ENCODE measurements around the gene NKTR. TPM values are rescaled to one million over a fixed set of nuclear protein-coding genes. Genes with fewer than 3 reads are reported as not detected.
"Not testable (repeated sequence)": the region's sequence is repeated elsewhere in the genome, so short reads cannot be mapped to it uniquely, and the experiment has no call there.

The NKTR gene
- total RNA-seq, 3 donors from 2014 or later: 61.4 to 75.6 (median 70.5) TPM

GRCh38 chr3:42562047-42562907 lies 38.2 kb upstream of the NKTR start:
- intact Hi-C loops (cut with DNase I, micrococcal nuclease): no loop called here
- no peak overlapping the region for H3K4me3 ChIP-seq
- no peak for TF ChIP-seq CTCF (IDR thresholded peaks at IDR 0.05)
- no peaks in the 10 kb centered on the region for H3K9me3 ChIP-seq
- no peaks in the 10 kb centered on the region for H3K36me3 ChIP-seq (ENCODE audit: low read depth)
- DNase-seq (no peak), ATAC-seq (no peak)
- H3K4me1 ChIP-seq (ENCODE audit: low read depth): no peaks in the 10 kb centered on the region

GRCh38 chr3:42569593-42570142 lies 30.8 kb upstream of the NKTR start:
- H3K4me3 ChIP-seq: no peak overlapping the region
- H3K4me1 ChIP-seq (ENCODE audit: low read depth): no peaks in the 10 kb centered on the region
- intact Hi-C loops (cut with DNase I, micrococcal nuclease): no loop called here
- ATAC-seq (no peak), DNase-seq (no peak)
- no peaks in the 10 kb centered on the region for H3K36me3 ChIP-seq (ENCODE audit: low read depth)
- no peak for TF ChIP-seq CTCF (IDR thresholded peaks at IDR 0.05)
- H3K9me3 ChIP-seq: peaks cover 5% of the 10 kb centered on the region

- H3K36me3 ChIP-seq (ENCODE audit: low read depth): no peaks in the 10 kb centered on the region
- ATAC-seq: peak; percentile 74
- H3K9me3 ChIP-seq: peaks cover 5% of the 10 kb centered on the region
- DNase-seq: peak in 1 of 3 donors; percentile 60
- no peak overlapping the region for H3K4me3 ChIP-seq
- intact Hi-C loops (cut with DNase I, micrococcal nuclease): no loop called here
- TF ChIP-seq CTCF (IDR thresholded peaks at IDR 0.05): no peak
- H3K4me1 ChIP-seq (ENCODE audit: low read depth): no peaks in the 10 kb centered on the region
Measured at GRCh38 chr3:42572278-42572677, 28.2 kb upstream of the NKTR start.

GRCh38 chr3:42575137-42575741 lies 25.2 kb upstream of the NKTR start:
- intact Hi-C loops (cut with DNase I, micrococcal nuclease): no loop called here
- Histone ChIP-seq H3K4me3 (no peak overlapping the region), H3K4me1 (ENCODE audit: low read depth) (no peaks in the 10 kb centered on the region), H3K9me3 (peaks cover 5% of the 10 kb centered on the region), H3K36me3 (ENCODE audit: low read depth) (no peaks in the 10 kb centered on the region)
- no peak for DNase-seq
- no peak for ATAC-seq
- TF ChIP-seq CTCF (IDR thresholded peaks at IDR 0.05): no peak

- no peak for DNase-seq
- Histone ChIP-seq H3K9me3 (peaks cover 5% of the 10 kb centered on the region), H3K4me1 (ENCODE audit: low read depth) (peaks cover 9% of the 10 kb centered on the region), H3K36me3 (ENCODE audit: low read depth) (no peaks in the 10 kb centered on the region), H3K4me3 (no peak overlapping the region)
- ATAC-seq: no peak
- intact Hi-C loops (cut with DNase I, micrococcal nuclease): no loop called here
- no peak for TF ChIP-seq CTCF (IDR thresholded peaks at IDR 0.05)
Measured at GRCh38 chr3:42578054-42578453, 22.4 kb upstream of the NKTR start.

- H3K4me1 ChIP-seq (ENCODE audit: low read depth); DNase-seq; H3K9me3 ChIP-seq; ATAC-seq; intact Hi-C loops (cut with DNase I, micrococcal nuclease); H3K36me3 ChIP-seq (ENCODE audit: low read depth); H3K4me3 ChIP-seq: not testable (repeated sequence)
Measured at GRCh38 chr3:42579346-42579745, 21.1 kb upstream of the NKTR start.
